ENCODE results near the gene ACYP1. TPM values are rescaled to one million over a fixed set of nuclear protein-coding genes. Genes with fewer than 3 reads are reported as not detected.

Gene ACYP1
- total and polyA plus RNA-seq, 9 donors, result 13.0 to 24.6 (median 15.5) TPM

DNA sequence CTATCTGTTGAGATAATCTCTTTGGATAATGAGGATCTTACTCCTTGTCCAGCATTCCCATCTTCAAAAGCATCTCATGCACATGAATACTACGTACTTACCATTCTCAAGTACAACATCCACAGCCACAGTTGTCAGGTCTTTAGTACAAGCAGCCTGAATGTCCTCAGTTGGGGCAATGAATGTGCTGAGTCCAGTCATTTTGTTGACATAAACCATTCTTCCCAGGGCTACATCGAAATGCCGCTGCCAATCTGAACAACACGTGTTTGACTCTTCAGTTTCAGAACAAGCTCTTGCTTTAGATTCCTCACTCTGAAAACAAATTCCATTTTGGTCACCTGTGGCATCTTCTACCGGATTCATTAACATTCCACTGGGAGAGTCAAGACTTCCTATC lies 17.5 kb downstream of the ACYP1 start:
- Histone ChIP-seq H3K4me3 (ENCODE audit: low read length) (no peak overlapping the region), H3K4me1 (ENCODE audit: control insufficient read depth, insufficient read depth, low read length) (peaks cover 10% of the 10 kb centered on the region), H3K36me3 (ENCODE audit: control insufficient read depth, insufficient read depth, low read length) (peaks cover 13% of the 10 kb centered on the region), H3K27me3 (ENCODE audit: control insufficient read depth, insufficient read depth, low read length) (no peaks in the 10 kb centered on the region), H3K9me3 (replicated peaks; ENCODE audit: control insufficient read depth, low read depth, low read length) (no peaks in the 10 kb centered on the region), H3K27ac (ENCODE audit: low read length) (no peak overlapping the region)
- 89% methylated on average over 3 of the region's 5 CpGs for WGBS (ENCODE audit: insufficient coverage)
- DNase-seq, result no peak

DNA sequence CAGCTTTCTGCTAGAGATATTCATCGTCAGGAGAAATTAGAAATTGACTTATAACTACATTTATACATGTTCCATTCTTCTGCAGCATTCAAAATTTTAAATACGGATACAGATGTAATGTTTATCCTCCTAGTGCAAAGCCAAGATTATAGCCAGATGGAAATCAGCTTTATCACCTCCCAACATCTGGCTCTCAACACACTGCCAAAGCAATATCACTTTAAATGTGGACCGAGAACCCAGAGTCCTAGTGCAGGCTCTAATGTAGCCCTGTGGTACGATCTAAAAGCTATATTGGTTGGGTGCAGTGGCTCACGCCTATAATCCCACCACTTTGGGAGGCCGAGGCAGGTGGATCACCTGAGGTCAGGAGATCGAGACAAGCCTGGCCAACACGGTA lies 19.1 kb downstream of the ACYP1 start:
- H3K27ac ChIP-seq (ENCODE audit: low read length), result peak overlapping the region; percentile 22
- WGBS (ENCODE audit: insufficient coverage), result 0% methylated on average over 1 of the region's 8 CpGs
- H3K36me3 ChIP-seq (ENCODE audit: control insufficient read depth, insufficient read depth, low read length), result peaks cover 18% of the 10 kb centered on the region
- H3K4me1 ChIP-seq (ENCODE audit: control insufficient read depth, insufficient read depth, low read length), result peaks cover 3% of the 10 kb centered on the region
- no peak overlapping the region for H3K4me3 ChIP-seq (ENCODE audit: low read length)
- peak; percentile 86 for DNase-seq
- no peaks in the 10 kb centered on the region for H3K9me3 ChIP-seq (replicated peaks; ENCODE audit: control insufficient read depth, low read depth, low read length)
- H3K27me3 ChIP-seq (ENCODE audit: control insufficient read depth, insufficient read depth, low read length), result no peaks in the 10 kb centered on the region

GRCh38 chr14:75044322-75044721 lies 19.5 kb downstream of the ACYP1 start:
- Histone ChIP-seq H3K27me3 (ENCODE audit: control insufficient read depth, insufficient read depth, low read length) (no peaks in the 10 kb centered on the region), H3K9me3 (replicated peaks; ENCODE audit: control insufficient read depth, low read depth, low read length) (no peaks in the 10 kb centered on the region), H3K4me1 (ENCODE audit: control insufficient read depth, insufficient read depth, low read length) (peaks cover 3% of the 10 kb centered on the region), H3K27ac (ENCODE audit: low read length) (peak overlapping the region; percentile 67), H3K4me3 (ENCODE audit: low read length) (no peak overlapping the region), H3K36me3 (ENCODE audit: control insufficient read depth, insufficient read depth, low read length) (peaks cover 18% of the 10 kb centered on the region)
- no CpG with 5 or more reads among the region's 2 CpGs for WGBS (ENCODE audit: insufficient coverage)
- DNase-seq, result peak; percentile 50

- 20% methylated on average over 1 of the region's 6 CpGs for WGBS (ENCODE audit: insufficient coverage)
Observed at GRCh38 chr14:75042035-75042434, 21.8 kb downstream of the ACYP1 start.

DNA sequence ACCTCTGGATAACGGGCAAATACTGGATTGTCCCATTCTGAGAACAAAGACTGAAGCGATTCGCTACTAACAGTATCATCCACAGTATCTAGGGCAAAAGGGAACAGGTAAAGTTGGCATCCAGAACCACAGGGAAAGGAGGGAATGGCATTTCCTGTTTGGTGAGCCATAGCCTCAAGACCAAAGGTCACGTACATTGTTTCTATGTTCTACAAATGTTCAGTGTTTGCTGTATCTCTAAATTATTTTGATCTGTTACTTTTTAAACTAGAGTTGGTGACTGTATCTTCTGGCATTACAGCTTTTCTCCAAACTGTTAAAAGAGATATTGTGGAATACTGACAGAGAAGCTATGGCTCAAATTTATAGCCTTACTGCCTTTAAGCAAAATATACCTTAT lies 22.2 kb downstream of the ACYP1 start:
- Histone ChIP-seq H3K36me3 (ENCODE audit: control insufficient read depth, insufficient read depth, low read length) (peaks cover 22% of the 10 kb centered on the region), H3K27me3 (ENCODE audit: control insufficient read depth, insufficient read depth, low read length) (no peaks in the 10 kb centered on the region)
- no CpG with 5 or more reads among the region's 4 CpGs for WGBS (ENCODE audit: insufficient coverage)

More at GRCh38 chr14:75042035-75042434, 21.8 kb downstream of the ACYP1 start:
- H3K27ac ChIP-seq (ENCODE audit: low read length), result no peak overlapping the region
- H3K9me3 ChIP-seq (replicated peaks; ENCODE audit: control insufficient read depth, low read depth, low read length), result no peaks in the 10 kb centered on the region
- H3K36me3 ChIP-seq (ENCODE audit: control insufficient read depth, insufficient read depth, low read length), result peaks cover 20% of the 10 kb centered on the region
- no peak for DNase-seq
- H3K4me1 ChIP-seq (ENCODE audit: control insufficient read depth, insufficient read depth, low read length), result peaks cover 3% of the 10 kb centered on the region
- H3K4me3 ChIP-seq (ENCODE audit: low read length), result no peak overlapping the region
- H3K27me3 ChIP-seq (ENCODE audit: control insufficient read depth, insufficient read depth, low read length), result no peaks in the 10 kb centered on the region

GRCh38 chr14:75040959-75041358 lies 22.9 kb downstream of the ACYP1 start:
- no peak for DNase-seq
- WGBS (ENCODE audit: insufficient coverage), result no CpG with 5 or more reads among the region's 2 CpGs
- peaks cover 3% of the 10 kb centered on the region for H3K4me1 ChIP-seq (ENCODE audit: control insufficient read depth, insufficient read depth, low read length)
- H3K27ac ChIP-seq (ENCODE audit: low read length), result no peak overlapping the region
- no peaks in the 10 kb centered on the region for H3K9me3 ChIP-seq (replicated peaks; ENCODE audit: control insufficient read depth, low read depth, low read length)
- H3K27me3 ChIP-seq (ENCODE audit: control insufficient read depth, insufficient read depth, low read length), result no peaks in the 10 kb centered on the region
- H3K4me3 ChIP-seq (ENCODE audit: low read length), result no peak overlapping the region
- H3K36me3 ChIP-seq (ENCODE audit: control insufficient read depth, insufficient read depth, low read length), result peaks cover 25% of the 10 kb centered on the region

More for the DNA sequence above, 22.2 kb downstream of the ACYP1 start:
- H3K4me3 ChIP-seq (ENCODE audit: low read length), result no peak overlapping the region
- H3K27ac ChIP-seq (ENCODE audit: low read length), result no peak overlapping the region
- no peak for DNase-seq
- no peaks in the 10 kb centered on the region for H3K9me3 ChIP-seq (replicated peaks; ENCODE audit: control insufficient read depth, low read depth, low read length)
- H3K4me1 ChIP-seq (ENCODE audit: control insufficient read depth, insufficient read depth, low read length), result peaks cover 3% of the 10 kb centered on the region

- Histone ChIP-seq H3K4me3 (ENCODE audit: low read length) (no peak overlapping the region), H3K27ac (ENCODE audit: low read length) (no peak overlapping the region), H3K27me3 (ENCODE audit: control insufficient read depth, insufficient read depth, low read length) (no peaks in the 10 kb centered on the region), H3K9me3 (replicated peaks; ENCODE audit: control insufficient read depth, low read depth, low read length) (no peaks in the 10 kb centered on the region), H3K36me3 (ENCODE audit: control insufficient read depth, insufficient read depth, low read length) (peaks cover 29% of the 10 kb centered on the region), H3K4me1 (ENCODE audit: control insufficient read depth, insufficient read depth, low read length) (peaks cover 3% of the 10 kb centered on the region)
- DNase-seq, result no peak
- no CpG with 5 or more reads among the region's 1 CpG for WGBS (ENCODE audit: insufficient coverage)
Observed at GRCh38 chr14:75040507-75040906, 23.3 kb downstream of the ACYP1 start.

DNA sequence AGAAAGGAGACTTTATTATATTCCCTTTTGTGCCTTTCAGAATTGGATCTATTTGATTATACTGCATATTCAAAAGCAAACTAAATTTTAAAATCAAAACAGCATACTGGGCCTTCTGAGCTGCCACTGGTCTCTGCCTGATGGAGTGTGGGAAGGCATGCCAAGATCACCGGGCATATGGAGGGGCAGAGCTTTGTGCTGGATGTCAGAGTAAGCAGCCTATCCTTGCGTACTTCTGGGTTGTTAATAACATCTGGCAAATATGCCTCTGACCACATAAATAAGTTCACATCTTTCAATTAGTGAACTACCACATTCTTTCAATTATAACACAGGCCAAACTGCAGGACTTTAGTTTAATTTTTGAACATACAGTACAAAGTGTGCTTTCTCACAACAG lies 30.9 kb downstream of the ACYP1 start:
- DNase-seq, result no peak
- no peak overlapping the region for H3K4me3 ChIP-seq (ENCODE audit: low read length)
- H3K36me3 ChIP-seq (ENCODE audit: control insufficient read depth, insufficient read depth, low read length), result peaks cover 46% of the 10 kb centered on the region
- H3K4me1 ChIP-seq (ENCODE audit: control insufficient read depth, insufficient read depth, low read length), result no peaks in the 10 kb centered on the region
- H3K9me3 ChIP-seq (replicated peaks; ENCODE audit: control insufficient read depth, low read depth, low read length), result no peaks in the 10 kb centered on the region
- H3K27me3 ChIP-seq (ENCODE audit: control insufficient read depth, insufficient read depth, low read length), result no peaks in the 10 kb centered on the region
- 67% methylated on average over 1 of the region's 2 CpGs for WGBS (ENCODE audit: insufficient coverage)
- H3K27ac ChIP-seq (ENCODE audit: low read length), result no peak overlapping the region

GRCh38 chr14:75030147-75030546 lies 33.7 kb downstream of the ACYP1 start:
- H3K27me3 ChIP-seq (ENCODE audit: control insufficient read depth, insufficient read depth, low read length), result no peaks in the 10 kb centered on the region
- H3K27ac ChIP-seq (ENCODE audit: low read length), result no peak overlapping the region
- no peaks in the 10 kb centered on the region for H3K4me1 ChIP-seq (ENCODE audit: control insufficient read depth, insufficient read depth, low read length)
- no peak for DNase-seq
- peaks cover 44% of the 10 kb centered on the region for H3K36me3 ChIP-seq (ENCODE audit: control insufficient read depth, insufficient read depth, low read length)
- H3K4me3 ChIP-seq (ENCODE audit: low read length), result no peak overlapping the region
- no CpG with 5 or more reads among the region's 1 CpG for WGBS (ENCODE audit: insufficient coverage)
- H3K9me3 ChIP-seq (replicated peaks; ENCODE audit: control insufficient read depth, low read depth, low read length), result no peaks in the 10 kb centered on the region

GRCh38 chr14:75025876-75026275 lies 37.9 kb downstream of the ACYP1 start:
- no peak overlapping the region for H3K27ac ChIP-seq (ENCODE audit: low read length)
- no peaks in the 10 kb centered on the region for H3K4me1 ChIP-seq (ENCODE audit: control insufficient read depth, insufficient read depth, low read length)
- 93% methylated on average over 2 of the region's 2 CpGs for WGBS (ENCODE audit: insufficient coverage)
- no peak for DNase-seq
- no peaks in the 10 kb centered on the region for H3K27me3 ChIP-seq (ENCODE audit: control insufficient read depth, insufficient read depth, low read length)
- no peak overlapping the region for H3K4me3 ChIP-seq (ENCODE audit: low read length)
- H3K36me3 ChIP-seq (ENCODE audit: control insufficient read depth, insufficient read depth, low read length), result peaks cover 30% of the 10 kb centered on the region
- no peaks in the 10 kb centered on the region for H3K9me3 ChIP-seq (replicated peaks; ENCODE audit: control insufficient read depth, low read depth, low read length)

DNA sequence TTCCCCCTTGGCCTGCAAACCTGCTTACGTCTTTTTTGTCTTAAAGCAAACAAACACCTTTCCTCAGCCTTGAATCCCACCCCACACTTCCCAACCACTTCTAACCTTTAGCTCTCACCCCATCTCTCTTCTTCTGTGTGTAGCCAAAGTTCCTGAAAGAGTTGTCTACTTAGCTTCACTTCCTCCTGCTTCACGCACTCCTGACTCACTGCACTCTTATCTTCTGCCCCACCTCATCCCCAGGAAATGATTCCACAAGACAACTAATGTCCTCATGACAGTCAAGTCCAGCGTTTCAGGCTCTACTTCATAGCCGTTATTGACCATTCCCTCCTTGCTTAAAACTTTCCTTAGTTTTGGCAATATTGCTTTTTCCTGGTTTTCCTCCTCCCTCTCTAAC lies 38.7 kb downstream of the ACYP1 start:
- WGBS (ENCODE audit: insufficient coverage), result 72% methylated on average over 4 of the region's 4 CpGs
- peaks cover 33% of the 10 kb centered on the region for H3K36me3 ChIP-seq (ENCODE audit: control insufficient read depth, insufficient read depth, low read length)
- DNase-seq, result no peak

More for the DNA sequence above, 38.7 kb downstream of the ACYP1 start:
- H3K9me3 ChIP-seq (replicated peaks; ENCODE audit: control insufficient read depth, low read depth, low read length), result no peaks in the 10 kb centered on the region
- no peaks in the 10 kb centered on the region for H3K4me1 ChIP-seq (ENCODE audit: control insufficient read depth, insufficient read depth, low read length)
- H3K27me3 ChIP-seq (ENCODE audit: control insufficient read depth, insufficient read depth, low read length), result no peaks in the 10 kb centered on the region
- no peak overlapping the region for H3K27ac ChIP-seq (ENCODE audit: low read length)
- H3K4me3 ChIP-seq (ENCODE audit: low read length), result no peak overlapping the region
